Measurements from ENCODE around the gene C3orf22.

Gene C3orf22

GRCh38 chr3:126527006-126527405 lies 31.7 kb downstream of the C3orf22 start:
- DNase-seq = no peak

GRCh38 chr3:126526668-126527005 lies 32.1 kb downstream of the C3orf22 start:
- DNase-seq = no peak

- DNase-seq = no peak
These were observed 32.7 kb downstream of the C3orf22 start for GRCh38 chr3:126525853-126526667.

- no peak for DNase-seq
These were observed 33.5 kb downstream of the C3orf22 start for GRCh38 chr3:126525091-126525852.

GRCh38 chr3:126524429-126524988 lies 34.2 kb downstream of the C3orf22 start:
- no peak for DNase-seq

GRCh38 chr3:126523745-126524428 lies 34.8 kb downstream of the C3orf22 start, which contains the start of gene CHST13:
TSS of gene CHST13 (plus strand) at chr3:126524155. CDS start at chr3:126524333, 178 bp downstream.
- DNase-seq = no peak

- DNase-seq = no peak
These were observed 36.4 kb downstream of the C3orf22 start for GRCh38 chr3:126522363-126522788.

GRCh38 chr3:126521122-126521891 lies 37.4 kb downstream of the C3orf22 start:
- no peak for DNase-seq

GRCh38 chr3:126519506-126520455 lies 39.0 kb downstream of the C3orf22 start:
- no peak for DNase-seq

GRCh38 chr3:126518779-126519177 lies 40.0 kb downstream of the C3orf22 start:
- DNase-seq = no peak

GRCh38 chr3:126517986-126518778 lies 40.5 kb downstream of the C3orf22 start:
- DNase-seq = no peak

GRCh38 chr3:126517291-126517951 lies 41.3 kb downstream of the C3orf22 start, which contains the start of gene UROC1:
TSS of gene UROC1 (minus strand) at chr3:126517773. CDS start at chr3:126517719, 54 bp downstream.
- no peak for DNase-seq

GRCh38 chr3:126516936-126517290 lies 41.8 kb downstream of the C3orf22 start:
- no peak for DNase-seq

GRCh38 chr3:126516152-126516935 lies 42.4 kb downstream of the C3orf22 start:
- DNase-seq = no peak

- no peak for DNase-seq
These were observed 43.5 kb downstream of the C3orf22 start for GRCh38 chr3:126515066-126515706.

- DNase-seq = no peak
These were observed 44.6 kb downstream of the C3orf22 start for GRCh38 chr3:126514161-126514560.

- DNase-seq = no peak
These were observed 45.6 kb downstream of the C3orf22 start for GRCh38 chr3:126512916-126513650.

- no peak for DNase-seq
These were observed 46.7 kb downstream of the C3orf22 start for GRCh38 chr3:126512026-126512425.
